Right ventricle myocardium inferior (tissue), 1 donor: ENCODE data around the gene ACSM2B. TPM values are rescaled to one million over a fixed set of nuclear protein-coding genes. Genes with fewer than 3 reads are reported as not detected.
"Not testable (repeated sequence)": the region's sequence is repeated elsewhere in the genome, so short reads cannot be mapped to it uniquely, and the experiment has no call there.

Experiments used
- ATAC-seq: fragments of 200-7000 bp; cut with Tn5 transposase; one replicate; pipeline ENCODE4 v1.9.1; 2020; ENCODE audit warnings: mild to moderate bottlenecking, moderate library complexity
- DNase-seq: peaks from one replicate; pipeline ENCODE4 v3.0.0; 2021; ENCODE audit errors: missing footprints
- intact Hi-C: fragments of 100-400 bp; cut with DNase I; formaldehyde crosslinking; loops from one replicate; pipeline ENCODE4 v1.11.0; 2022
- total RNA-seq: library from RNA; stranded (reverse); fragmentation: NEBNext Ultra II Directional; extraction: Animal tissue kit (Norgen Biotek cat#: 25700); gene quantifications from one replicate; pipeline ENCODE4 v1.2.1, GENCODE V29; 2021
- donor health status: DM: no; HTN: yes; CAD: no; lungs with severe emphysema.

Gene ACSM2B
- total RNA-seq, 1 donor from 2014 or later: not detected

DNA sequence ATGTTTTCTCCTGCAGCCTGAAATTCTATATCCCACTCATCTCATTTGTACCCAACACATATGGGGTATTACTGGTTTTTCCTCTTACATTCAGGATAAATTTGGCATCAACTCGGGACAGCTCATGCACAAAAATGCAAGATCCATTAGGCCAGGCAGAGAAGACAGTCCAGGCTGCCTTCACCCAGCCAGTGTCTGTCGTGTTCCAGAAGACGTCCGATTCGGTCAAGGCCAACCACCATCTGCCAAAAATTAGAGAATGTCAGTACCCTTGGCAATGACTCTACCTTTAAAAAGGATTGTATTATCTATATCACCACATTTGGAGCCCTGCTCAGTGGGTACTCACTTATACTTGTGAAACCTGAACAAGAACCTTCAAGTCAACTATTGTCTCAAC, 23.3 kb upstream of the ACSM2B start:
- DNase-seq, intact Hi-C loops, ATAC-seq: not testable (repeated sequence)

DNA sequence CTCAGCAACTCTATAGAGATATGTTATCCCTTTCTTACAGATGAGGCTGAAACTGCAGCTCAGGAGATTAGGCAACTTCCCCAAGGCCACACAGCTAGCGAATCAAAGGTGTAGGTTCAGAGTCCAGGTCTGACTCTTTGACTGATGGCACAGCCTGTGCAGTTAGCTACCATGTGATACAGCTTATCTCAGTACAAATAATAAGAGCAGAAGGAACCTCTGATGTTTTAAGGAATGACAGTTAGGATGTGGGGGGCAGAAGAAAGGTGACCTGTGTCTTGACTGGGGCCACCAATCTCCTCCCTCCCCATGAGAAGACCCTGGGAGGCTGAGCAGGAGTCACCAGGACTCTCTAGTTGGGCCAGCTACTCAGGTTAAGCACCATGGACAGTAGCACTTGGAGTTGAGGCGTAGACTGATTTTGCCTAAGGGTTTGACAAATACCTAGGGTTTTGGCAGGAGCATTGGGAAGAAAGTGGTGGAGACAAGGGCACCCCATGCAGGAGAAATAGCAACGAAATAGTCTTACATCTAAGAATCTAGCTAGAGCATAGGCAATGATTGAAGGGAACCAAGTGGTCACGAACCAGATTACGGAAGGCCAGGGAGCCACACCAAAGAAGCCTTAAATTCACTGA, 22.8 kb upstream of the ACSM2B start:
- intact Hi-C loops: no loop called here
- ATAC-seq: no peak
- no peak for DNase-seq

DNA sequence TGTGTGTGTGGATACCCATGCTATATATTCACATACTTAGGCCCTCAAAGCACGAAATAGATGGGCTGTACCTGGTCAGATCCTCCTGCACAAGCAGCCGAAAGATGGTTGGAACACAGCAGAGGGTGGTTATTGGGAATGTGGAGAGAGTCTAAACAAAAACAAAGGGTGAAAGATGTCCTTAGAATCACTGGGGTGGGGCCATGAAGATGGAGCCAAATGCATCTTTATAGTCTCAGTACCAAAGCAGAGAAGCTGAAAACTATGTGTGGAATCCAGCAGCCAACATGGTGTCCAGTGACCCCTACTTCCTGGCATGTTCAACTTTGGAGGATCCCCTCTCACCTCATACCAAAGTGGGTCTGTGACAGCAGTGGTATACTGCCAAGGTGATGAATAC, 19.5 kb upstream of the ACSM2B start:
- DNase-seq, intact Hi-C loops, ATAC-seq: not testable (repeated sequence)

DNA sequence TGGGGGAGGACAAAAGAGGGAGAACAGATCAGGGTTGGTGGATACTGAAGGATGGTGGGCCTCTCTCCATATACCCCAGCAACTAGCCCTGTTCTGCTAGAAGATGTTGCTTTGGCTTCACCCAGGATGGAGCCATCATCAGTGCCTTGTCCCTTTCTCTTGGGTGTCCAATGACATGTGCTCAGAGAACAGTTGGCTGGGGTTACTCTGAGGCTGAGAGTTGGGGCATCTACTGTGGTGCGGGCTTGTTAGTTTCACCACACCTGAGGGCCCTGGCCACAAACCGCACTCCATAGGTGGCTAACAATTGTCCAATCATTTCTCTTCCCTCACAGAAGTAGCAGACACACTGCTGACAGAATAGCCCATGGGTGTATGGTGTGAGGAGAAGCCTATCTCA, 18.9 kb upstream of the ACSM2B start:
- DNase-seq, ATAC-seq, intact Hi-C loops: not testable (repeated sequence)

DNA sequence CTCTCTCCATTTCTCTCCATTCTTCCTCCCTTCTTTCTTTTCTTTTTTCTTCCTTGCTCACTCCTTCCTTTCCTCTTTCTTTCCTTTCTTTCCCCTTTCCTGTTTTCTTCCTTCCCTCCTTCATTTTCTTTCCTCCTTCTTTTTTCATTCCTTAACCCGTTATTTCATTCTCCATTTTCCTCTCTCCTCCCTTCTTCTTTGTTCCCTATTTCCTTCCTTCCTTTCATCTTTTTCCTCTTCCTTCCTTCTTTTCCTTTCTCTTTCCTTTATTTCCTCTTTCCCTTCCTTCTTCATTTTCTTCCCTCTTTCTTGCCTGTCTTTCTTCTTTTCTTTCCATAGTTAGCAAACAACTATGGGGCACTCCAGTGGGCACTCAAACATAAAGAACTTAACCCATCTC, 16.6 kb upstream of the ACSM2B start:
- ATAC-seq, DNase-seq, intact Hi-C loops: not testable (repeated sequence)

DNA sequence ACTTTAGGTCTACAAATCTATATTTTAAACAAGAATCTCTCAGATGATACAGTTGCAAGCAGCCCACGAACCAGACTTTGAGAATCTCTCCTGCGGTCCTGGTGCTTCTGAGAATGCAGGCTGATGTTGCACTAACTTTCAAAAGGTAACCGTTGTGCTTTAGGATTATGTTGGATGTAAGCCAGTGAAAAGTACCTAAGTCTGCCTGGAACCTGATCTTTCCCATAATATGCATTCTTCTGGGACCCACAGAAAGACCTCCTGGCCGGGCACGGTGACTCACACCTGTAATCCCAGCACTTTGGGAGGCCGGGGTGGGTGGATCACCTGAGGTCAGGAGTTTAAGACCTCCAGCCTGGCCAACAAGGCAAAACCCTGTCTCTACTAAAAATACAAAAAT, 13.3 kb upstream of the ACSM2B start:
- ATAC-seq, intact Hi-C loops: not testable (repeated sequence)

DNA sequence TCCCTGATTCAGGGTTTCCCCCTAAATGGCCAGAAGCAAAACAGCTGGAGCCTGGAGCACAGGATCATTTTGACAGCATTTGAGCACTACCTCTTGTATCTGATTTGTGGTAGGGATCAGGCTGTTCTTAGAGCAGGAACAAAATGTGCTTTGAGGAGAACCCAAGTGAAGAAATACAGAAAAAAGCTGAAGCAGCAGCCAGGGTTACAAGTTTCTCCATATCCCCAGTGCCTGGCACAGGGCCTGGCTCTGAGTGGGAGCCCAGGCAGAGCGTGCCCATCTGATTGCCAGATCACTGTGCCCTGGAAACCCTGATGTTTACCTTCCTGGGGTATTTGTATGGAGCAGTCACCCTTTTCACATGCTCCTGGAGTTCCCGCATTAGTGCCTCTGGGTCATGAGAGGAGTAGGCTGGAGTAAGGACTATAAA, 11.5 kb upstream of the ACSM2B start:
- intact Hi-C loops, DNase-seq: not testable (repeated sequence)
- ATAC-seq: peak; percentile 91

More for the DNA sequence above, 13.3 kb upstream of the ACSM2B start:
- DNase-seq: not testable (repeated sequence)

DNA sequence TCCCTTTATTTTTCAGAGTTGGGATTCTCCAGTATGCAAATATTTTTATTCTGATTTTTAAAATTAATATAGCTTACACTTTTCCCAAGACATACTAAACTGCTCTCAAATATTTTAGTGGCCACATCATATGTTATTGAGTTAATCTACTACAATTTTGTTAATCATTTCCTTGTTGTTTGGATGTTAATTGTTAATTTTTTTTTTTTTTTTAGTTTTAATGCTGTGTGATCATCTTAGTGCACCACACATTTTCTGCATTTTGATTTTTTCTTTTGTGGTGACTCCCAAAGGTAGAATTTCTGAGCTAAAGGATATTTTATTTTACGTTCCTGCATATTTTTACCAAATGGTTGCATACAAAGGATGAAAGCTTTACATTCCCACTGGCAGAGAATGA, 10.5 kb upstream of the ACSM2B start:
- ATAC-seq, intact Hi-C loops, DNase-seq: not testable (repeated sequence)

DNA sequence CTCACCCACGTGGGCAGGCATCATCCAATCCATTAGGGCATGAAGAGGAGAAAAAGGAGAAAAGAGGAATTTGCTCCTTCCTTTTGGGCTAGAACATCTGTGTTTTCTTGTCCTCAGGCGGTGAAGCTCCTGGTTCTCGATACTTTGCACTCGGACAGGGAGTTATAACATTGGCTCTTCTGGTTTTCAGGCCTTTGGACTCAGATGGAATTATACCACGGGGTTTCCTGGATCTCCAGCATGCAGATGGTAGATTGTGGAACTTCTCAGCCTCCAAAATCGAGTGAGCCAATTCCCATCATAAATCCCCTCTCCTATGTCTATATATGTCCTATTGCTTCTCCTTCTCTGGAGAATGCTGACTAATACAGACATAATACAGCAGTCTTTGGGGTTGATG, 9.9 kb upstream of the ACSM2B start:
- DNase-seq, intact Hi-C loops, ATAC-seq: not testable (repeated sequence)

DNA sequence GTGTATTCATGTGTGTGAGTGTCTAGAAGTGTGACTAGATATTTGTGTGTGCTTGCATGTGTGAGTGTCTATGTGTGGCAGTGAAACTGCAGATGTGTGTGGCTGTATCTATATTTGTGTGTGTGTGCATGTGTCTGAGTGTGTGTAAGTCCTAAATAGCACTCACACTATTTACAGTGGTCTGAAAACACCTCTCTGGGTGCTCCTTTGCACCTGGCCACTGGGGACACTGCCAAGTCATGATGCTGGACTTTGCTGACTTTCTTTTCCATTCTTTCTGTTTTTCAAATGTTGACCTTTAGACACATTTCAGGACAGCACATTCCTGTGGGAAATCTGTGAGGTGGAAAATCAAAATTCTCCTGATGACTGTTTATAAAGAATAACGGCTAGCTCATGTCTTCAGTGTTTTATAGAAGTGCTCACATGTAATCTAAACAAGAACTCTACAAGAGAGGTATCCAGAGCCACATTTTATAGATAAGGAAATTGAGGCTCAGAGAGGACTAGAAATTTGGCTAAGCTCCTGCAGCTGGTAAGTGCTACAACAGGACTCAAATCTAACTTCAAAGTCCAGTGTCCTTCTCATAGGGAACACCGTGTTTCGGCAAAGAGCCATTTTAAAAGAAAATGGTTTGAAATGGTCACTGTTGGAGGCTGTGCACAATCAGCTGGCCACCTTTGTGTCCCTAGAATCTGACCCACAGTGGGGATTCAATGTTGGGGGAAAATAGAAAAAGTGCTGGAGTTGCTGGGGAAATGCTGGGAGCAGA, 4.5 kb upstream of the ACSM2B start:
- ATAC-seq, intact Hi-C loops, DNase-seq: not testable (repeated sequence)

DNA sequence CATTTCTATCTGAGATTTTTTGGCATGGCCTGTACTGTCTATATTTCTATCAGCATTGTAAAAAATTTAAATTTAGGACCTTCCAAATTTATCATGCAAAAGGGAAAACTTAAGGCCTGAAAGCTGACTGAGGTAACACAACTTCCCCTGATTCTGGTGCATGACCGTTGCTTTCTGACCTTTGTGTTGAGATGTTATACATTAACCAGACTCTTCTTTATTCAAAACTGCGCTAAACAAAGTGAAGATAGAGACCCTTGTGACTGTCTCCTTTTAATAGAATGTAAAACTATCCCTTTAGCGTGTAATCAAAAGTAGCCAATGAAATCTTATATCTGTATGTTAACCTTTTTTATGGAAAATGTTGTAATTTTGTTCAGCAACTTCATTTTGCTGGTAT, 1.9 kb upstream of the ACSM2B start:
- ATAC-seq, DNase-seq, intact Hi-C loops: not testable (repeated sequence)

DNA sequence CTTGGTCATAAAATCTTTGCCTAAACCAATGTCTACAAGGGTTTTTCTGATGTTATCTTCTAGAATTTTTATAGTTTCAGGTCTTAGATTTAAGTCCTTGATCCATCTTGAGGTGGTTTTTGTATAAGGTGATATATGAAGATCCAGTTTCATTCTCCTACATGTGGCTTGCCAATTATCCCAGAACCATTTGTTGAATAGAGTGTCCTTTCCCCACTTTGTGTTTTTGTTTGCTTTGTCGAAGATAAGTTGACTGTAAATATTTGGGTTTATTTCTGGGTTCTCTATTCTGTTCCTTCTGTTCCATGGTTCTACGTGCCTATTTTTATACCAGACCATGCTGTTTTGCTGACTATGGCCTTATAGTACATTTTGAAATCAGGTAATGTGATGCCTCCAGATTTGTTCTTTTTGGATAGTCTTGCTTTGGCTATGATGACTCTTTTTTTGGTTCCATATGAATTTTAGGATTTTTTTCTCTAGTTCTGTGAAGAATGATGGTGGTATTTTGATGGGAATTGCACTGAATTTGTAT, 7.0 kb downstream of the ACSM2B start:
- intact Hi-C loops, ATAC-seq, DNase-seq: not testable (repeated sequence)

DNA sequence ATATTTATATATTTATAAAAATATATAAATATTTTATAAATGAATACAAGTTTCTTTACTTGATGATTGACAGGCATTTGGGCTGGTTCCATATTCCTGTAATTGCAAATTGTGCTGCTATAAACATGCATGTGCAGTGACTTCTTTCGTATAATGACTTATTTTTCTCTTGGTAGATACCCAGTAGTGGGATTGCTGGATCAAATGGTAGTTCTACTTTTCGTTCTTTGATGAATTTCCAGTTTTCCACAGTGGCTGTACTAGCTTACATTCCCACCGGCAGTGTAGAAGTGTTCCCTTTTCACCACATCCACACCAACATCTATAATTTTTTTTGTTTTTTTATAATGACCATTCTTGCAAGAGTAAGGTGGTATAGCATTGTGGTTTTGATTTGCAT, 7.8 kb downstream of the ACSM2B start:
- intact Hi-C loops: no loop called here

DNA sequence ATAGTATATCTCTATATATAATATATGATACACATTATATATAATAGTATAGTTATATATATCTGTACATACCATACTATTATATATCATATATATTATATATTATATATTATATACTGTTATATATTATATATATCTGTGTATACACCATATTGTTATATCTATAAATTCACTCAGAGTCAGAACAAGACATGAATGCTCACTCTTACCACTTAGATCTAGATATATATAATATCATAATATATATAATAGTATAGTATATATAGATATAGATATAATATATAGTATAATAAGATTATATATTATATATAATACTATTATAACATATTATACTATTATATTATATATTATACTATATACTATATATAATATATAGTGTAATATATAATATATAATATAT, 9.3 kb downstream of the ACSM2B start:
- intact Hi-C loops: no loop called here
- ATAC-seq: no peak

More for the DNA sequence above, 7.8 kb downstream of the ACSM2B start:
- ATAC-seq: no peak
- DNase-seq: no peak

DNA sequence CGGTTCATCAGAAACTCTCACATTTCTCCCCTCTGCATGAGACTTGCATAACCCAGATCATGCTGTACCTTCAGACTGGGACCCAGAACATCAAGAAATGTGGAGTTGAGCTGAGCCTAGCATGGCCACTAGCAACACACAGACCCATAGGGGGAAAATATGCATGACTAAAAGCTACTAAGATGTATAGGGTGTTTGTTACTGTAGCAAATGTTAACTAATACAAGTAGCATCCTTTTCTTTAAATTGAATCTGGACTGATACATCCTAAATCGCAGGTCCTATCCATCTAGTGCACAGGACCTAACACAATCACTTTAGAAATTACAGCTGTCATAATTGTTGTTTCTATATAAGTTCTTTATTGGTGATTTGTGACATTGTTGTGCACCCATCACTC, 10.8 kb downstream of the ACSM2B start:
- ATAC-seq, intact Hi-C loops, DNase-seq: not testable (repeated sequence)

More for the DNA sequence above, 9.3 kb downstream of the ACSM2B start:
- DNase-seq: no peak

DNA sequence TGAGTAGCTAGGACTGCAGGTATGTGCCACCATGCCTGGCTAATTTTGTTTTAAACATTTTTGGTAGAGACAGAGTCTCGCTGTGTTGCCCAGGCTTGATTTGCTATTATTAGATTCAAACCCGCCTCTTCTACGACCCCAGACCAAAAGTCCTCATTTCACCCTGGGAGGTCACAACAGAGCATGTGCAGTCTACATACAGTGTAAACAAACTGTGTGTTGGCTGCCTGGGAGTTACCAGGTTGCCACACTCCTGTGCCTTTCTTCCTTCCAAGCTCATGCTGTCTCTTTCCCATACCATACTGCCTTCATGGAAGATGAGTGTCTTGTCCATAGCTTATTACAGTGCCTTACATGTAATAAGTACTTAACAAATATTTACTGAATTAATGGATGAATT, 11.9 kb downstream of the ACSM2B start:
- DNase-seq, intact Hi-C loops, ATAC-seq: not testable (repeated sequence)

DNA sequence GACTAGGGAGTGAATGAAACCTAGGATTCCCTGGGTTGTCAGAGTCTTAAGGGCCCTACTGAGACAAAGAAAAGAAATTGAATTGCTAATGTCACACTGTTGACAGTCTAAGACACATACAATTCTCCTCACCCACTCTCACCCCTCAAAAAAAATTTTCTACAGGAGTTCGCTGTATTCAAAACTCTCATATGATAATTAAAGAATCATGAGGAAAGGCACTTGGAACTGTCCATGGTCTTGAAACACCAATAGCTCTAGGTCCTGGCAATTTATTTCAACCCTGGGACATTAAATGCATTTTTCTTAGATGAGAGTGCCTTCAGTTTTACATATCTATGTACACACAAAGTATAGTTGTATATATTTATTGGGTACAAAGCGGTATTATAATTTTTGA, 20.5 kb downstream of the ACSM2B start:
- not testable (repeated sequence) for DNase-seq

DNA sequence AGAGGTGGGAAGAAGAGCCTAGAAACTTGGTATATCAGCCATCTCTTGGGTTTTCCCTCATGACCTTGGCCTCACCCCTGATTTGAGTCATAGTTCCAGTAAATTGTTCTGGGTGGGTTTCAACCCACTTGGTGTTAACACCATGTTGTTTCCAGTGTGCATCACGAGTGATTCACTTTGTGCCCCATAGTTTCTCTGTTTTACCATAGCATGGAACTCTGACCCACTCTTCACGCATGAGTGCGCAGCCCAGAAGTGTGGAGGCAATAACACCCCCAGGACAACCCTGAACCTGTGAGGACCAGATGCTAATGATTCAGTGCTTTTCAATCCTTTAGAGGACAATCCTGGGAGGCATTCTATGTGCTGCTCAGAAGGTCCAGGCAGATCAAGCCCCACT, 21.5 kb downstream of the ACSM2B start:
- ATAC-seq, DNase-seq, intact Hi-C loops: not testable (repeated sequence)

More for the DNA sequence above, 20.5 kb downstream of the ACSM2B start:
- intact Hi-C loops, ATAC-seq: not testable (repeated sequence)

DNA sequence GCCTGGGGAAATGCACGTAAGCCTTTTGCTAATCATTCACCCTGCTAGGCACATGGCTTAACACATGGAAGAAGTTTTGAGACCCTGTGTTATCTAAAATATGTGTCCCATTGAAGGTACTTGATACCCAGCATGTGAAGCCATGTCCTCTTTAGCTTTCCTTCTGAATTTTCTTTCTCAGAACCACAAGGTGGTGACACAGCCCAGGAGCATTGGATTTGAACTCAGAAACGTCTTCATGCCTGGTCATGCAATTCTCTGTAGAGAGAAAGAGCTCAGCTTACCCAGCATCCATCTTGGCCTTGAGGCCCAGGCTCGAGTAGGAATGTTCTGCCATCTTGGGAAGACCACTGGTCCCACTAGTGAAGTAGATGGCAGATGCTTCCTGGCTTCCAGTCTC, 22.7 kb downstream of the ACSM2B start:
- DNase-seq, ATAC-seq, intact Hi-C loops: not testable (repeated sequence)
